ENCODE results near the gene SLC12A4. TPM values are rescaled to one million over a fixed set of nuclear protein-coding genes. Genes with fewer than 3 reads are reported as not detected.

The SLC12A4 gene
- total and polyA plus RNA-seq, 2 of the 13 experiments (the other 11 are each of a cell fraction or from before 2014, with no cell fraction given), result 65.1 to 84.3 TPM

DNA sequence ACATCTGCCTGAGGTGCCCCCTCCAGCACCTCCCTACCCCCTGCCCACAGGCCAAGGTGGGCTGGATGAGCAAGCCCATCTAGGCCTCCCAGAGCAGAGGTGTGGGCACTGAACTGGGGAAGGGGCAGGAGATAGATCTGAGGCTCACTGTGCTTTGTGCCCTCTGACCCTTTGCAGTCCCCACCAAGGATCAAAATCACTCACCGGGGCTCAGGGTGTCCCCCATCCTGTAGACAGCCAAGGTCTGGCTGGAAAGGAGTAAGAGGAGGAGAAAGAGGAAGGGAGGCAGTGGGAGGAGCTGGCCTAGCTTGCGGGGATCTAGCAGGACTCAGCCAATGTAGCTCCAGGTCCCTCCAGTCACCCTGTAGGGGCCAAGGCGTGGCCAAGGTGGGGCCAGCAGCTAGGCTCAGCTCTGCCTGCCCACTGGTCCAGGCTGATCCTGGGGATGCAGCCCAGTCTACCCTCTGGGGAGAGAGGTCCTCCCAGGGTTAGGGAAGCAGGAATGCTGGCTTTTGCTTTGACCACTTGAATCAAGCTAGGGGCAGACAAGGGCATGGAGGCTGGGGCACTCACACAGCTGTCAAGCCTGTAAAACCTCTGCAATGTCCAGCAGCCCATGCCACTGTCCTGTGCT, 1.8 kb downstream of the SLC12A4 start (continued):
- TF ChIP-seq ARHGAP35 (CRISPR knock-in tag; IDR thresholded peaks at IDR 0.05; ENCODE audit: borderline replicate concordance) (0 out of 2 replicates have a peak, but pooled peaks have one; percentile 24), HNRNPL (IDR thresholded peaks at IDR 0.05; ENCODE audit: low read depth, low read length) (peak; percentile 57; the same call in 1 of the 2 replicates), NR3C1 (CRISPR knock-in tag; IDR thresholded peaks at IDR 0.05) (no peak), ZNF615 (CRISPR knock-in tag; IDR thresholded peaks at IDR 0.05; ENCODE audit: borderline replicate concordance) (no peak), MZF1 (CRISPR knock-in tag; IDR thresholded peaks at IDR 0.05; ENCODE audit: borderline replicate concordance) (0 out of 2 replicates have a peak, but pooled peaks have one; percentile 80), GMEB2 (CRISPR knock-in tag; IDR thresholded peaks at IDR 0.05; ENCODE audit: low read depth) (no peak), HOXA3 (CRISPR knock-in tag; IDR thresholded peaks at IDR 0.05) (peak; percentile 25; the same call in 1 of the 2 replicates), ZNF101 (CRISPR knock-in tag; IDR thresholded peaks at IDR 0.05; ENCODE audit: borderline replicate concordance, low read depth) (no peak), SOX6 (IDR thresholded peaks at IDR 0.05) (no peak), SOX6 (CRISPR knock-in tag; IDR thresholded peaks at IDR 0.05) (no peak), ZNF263 (CRISPR knock-in tag; IDR thresholded peaks at IDR 0.05) (peak; percentile 87), ZBTB38 (CRISPR knock-in tag; IDR thresholded peaks at IDR 0.05) (peak; percentile 18; the same call in 1 of the 2 replicates), HNRNPH1 (optimal IDR thresholded peaks at IDR 0.05; ENCODE audit: low read depth, low read length) (no peak), ZNF280B (CRISPR knock-in tag; IDR thresholded peaks at IDR 0.05; ENCODE audit: borderline replicate concordance) (peak; percentile 46), BORCS8-MEF2B (CRISPR knock-in tag; IDR thresholded peaks at IDR 0.05) (peak; percentile 47), KAT7 (CRISPR knock-in tag; IDR thresholded peaks at IDR 0.05; ENCODE audit: borderline replicate concordance) (peak; percentile 82; the same call in 1 of the 2 replicates), TIGD3 (CRISPR knock-in tag; IDR thresholded peaks at IDR 0.05; ENCODE audit: borderline replicate concordance) (peak; percentile 67; the same call in 1 of the 2 replicates), SAFB2 (CRISPR knock-in tag; IDR thresholded peaks at IDR 0.05; ENCODE audit: borderline replicate concordance, low read depth) (0 out of 2 replicates have a peak, but pooled peaks have one; percentile 76), ZNF781 (CRISPR knock-in tag; IDR thresholded peaks at IDR 0.05; ENCODE audit: borderline replicate concordance, not compliant biosample characterization) (peak; percentile 68), ZNF180 (CRISPR knock-in tag; IDR thresholded peaks at IDR 0.05; ENCODE audit: borderline replicate concordance, low read depth) (no peak), YEATS4 (CRISPR knock-in tag; IDR thresholded peaks at IDR 0.05; ENCODE audit: borderline replicate concordance) (0 out of 2 replicates have a peak, but pooled peaks have one; percentile 39)
- TF ChIP-seq, protein P1, sequence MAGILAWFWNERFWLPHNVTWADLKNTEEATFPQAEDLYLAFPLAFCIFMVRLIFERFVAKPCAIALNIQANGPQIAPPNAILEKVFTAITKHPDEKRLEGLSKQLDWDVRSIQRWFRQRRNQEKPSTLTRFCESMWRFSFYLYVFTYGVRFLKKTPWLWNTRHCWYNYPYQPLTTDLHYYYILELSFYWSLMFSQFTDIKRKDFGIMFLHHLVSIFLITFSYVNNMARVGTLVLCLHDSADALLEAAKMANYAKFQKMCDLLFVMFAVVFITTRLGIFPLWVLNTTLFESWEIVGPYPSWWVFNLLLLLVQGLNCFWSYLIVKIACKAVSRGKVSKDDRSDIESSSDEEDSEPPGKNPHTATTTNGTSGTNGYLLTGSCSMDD (CRISPR knock-in tag; IDR thresholded peaks at IDR 0.05), result no peak
- TF ChIP-seq, protein P2, sequence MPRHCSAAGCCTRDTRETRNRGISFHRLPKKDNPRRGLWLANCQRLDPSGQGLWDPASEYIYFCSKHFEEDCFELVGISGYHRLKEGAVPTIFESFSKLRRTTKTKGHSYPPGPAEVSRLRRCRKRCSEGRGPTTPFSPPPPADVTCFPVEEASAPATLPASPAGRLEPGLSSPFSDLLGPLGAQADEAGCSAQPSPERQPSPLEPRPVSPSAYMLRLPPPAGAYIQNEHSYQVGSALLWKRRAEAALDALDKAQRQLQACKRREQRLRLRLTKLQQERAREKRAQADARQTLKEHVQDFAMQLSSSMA (CRISPR knock-in tag; IDR thresholded peaks at IDR 0.05), result 0 out of 2 replicates have a peak, but pooled peaks have one; percentile 72
